ENCODE measurements around the gene CRCP.
"Not testable (repeated sequence)": the region's sequence is repeated elsewhere in the genome, so short reads cannot be mapped to it uniquely, and the experiment has no call there.

CRCP gene

GRCh38 chr7:66114743-66115649 is at the start of gene CRCP:
CRCP (plus strand) TSS chr7:66114847; CDS start chr7:66114963, 116 bp downstream.
- peak; percentile 86 for DNase-seq

- DNase-seq: no peak
These were observed 44.9 kb upstream of the CRCP start for GRCh38 chr7:66069732-66070131.

GRCh38 chr7:66070222-66070621 is 44.4 kb upstream of the CRCP start:
- no peak for DNase-seq

GRCh38 chr7:66072208-66072607 is 42.4 kb upstream of the CRCP start:
- DNase-seq: not testable (repeated sequence)

GRCh38 chr7:66075590-66076461 is 38.8 kb upstream of the CRCP start, which contains the start of gene ASL:
ASL (plus strand) TSS chr7:66075819; CDS start chr7:66076082, 263 bp downstream.
- peak; percentile 89 for DNase-seq

GRCh38 chr7:66076462-66077329 is 38.0 kb upstream of the CRCP start:
- DNase-seq: no peak

- no peak for DNase-seq
These were observed 36.6 kb upstream of the CRCP start for GRCh38 chr7:66078067-66078466.

- no peak for DNase-seq
These were observed 32.6 kb upstream of the CRCP start for GRCh38 chr7:66082083-66082482.

- no peak for DNase-seq
These were observed 31.7 kb upstream of the CRCP start for GRCh38 chr7:66082886-66083415.

GRCh38 chr7:66083677-66084076 is 31.0 kb upstream of the CRCP start:
- DNase-seq: no peak

- DNase-seq: no peak
These were observed 25.5 kb upstream of the CRCP start for GRCh38 chr7:66088861-66089838.

GRCh38 chr7:66092654-66093053 is 22.0 kb upstream of the CRCP start:
- DNase-seq: no peak

- no peak for DNase-seq
These were observed 19.6 kb upstream of the CRCP start for GRCh38 chr7:66095010-66095409.

- DNase-seq: no peak
These were observed 15.5 kb upstream of the CRCP start for GRCh38 chr7:66099232-66099550.

GRCh38 chr7:66099551-66100407 is 14.9 kb upstream of the CRCP start:
- peak; percentile 30 for DNase-seq

GRCh38 chr7:66100408-66101050 is 14.1 kb upstream of the CRCP start:
- no peak for DNase-seq

GRCh38 chr7:66102168-66102567 is 12.5 kb upstream of the CRCP start:
- DNase-seq: not testable (repeated sequence)

GRCh38 chr7:66103994-66104393 is 10.7 kb upstream of the CRCP start:
- DNase-seq: not testable (repeated sequence)

GRCh38 chr7:66105263-66105748 is 9.3 kb upstream of the CRCP start:
- DNase-seq: no peak

Data from CD4-positive, alpha-beta T cell treated with Interleukin-21 for 1 hour (primary cell).